ENCODE data around the gene ANKRD66. TPM values are rescaled to one million over a fixed set of nuclear protein-coding genes. Genes with fewer than 3 reads are reported as not detected.

Gene ANKRD66
- total RNA-seq, 1 experiment from 2014 or later, result not detected

GRCh38 chr6:46777476-46778346, 31.0 kb downstream of the ANKRD66 start:
- no peak overlapping the region for H3K9ac ChIP-seq (ENCODE audit: extremely low read depth, insufficient read length, low read length)
- Mint-ChIP-seq H3K36me3 (ENCODE audit: insufficient read depth in 1 of 3, low read depth in 3 of 3) (no peaks in the 10 kb centered on the region), H3K4me3 (no peak overlapping the region), H3K4me1 (no peaks in the 10 kb centered on the region; a peak in 2 of 4 replicates), H3K9me3 (no peaks in the 10 kb centered on the region), H3K27ac (no peak overlapping the region), H3K27me3 (ENCODE audit: low read depth) (peaks cover 7% of the 10 kb centered on the region)
- H2BK120ac ChIP-seq (ENCODE audit: low read depth, low read length, poor library complexity, severe bottlenecking), result no peak overlapping the region
- no peak overlapping the region for H4K5ac ChIP-seq (ENCODE audit: insufficient read length, low read depth, low read length)
- H3K9me3 ChIP-seq (ENCODE audit: control insufficient read depth, low read depth, low read length), result no peaks in the 10 kb centered on the region
- H3K79me1 ChIP-seq (ENCODE audit: insufficient read depth, low read depth, low read length, poor library complexity, severe bottlenecking), result no peaks in the 10 kb centered on the region
- no peaks in the 10 kb centered on the region for H3K23me2 ChIP-seq (ENCODE audit: insufficient read length, low read depth, low read length, poor library complexity, severe bottlenecking)
- TF ChIP-seq CTCF (conservative IDR thresholded peaks at IDR 0.05), result no peak
- no peak overlapping the region for H3K23ac ChIP-seq (ENCODE audit: insufficient read length, low read depth, low read length)
- no peak overlapping the region for H4K91ac ChIP-seq (ENCODE audit: insufficient read length, low read depth, low read length)
- H2AFZ ChIP-seq (ENCODE audit: low read length), result no peak overlapping the region
- no peaks in the 10 kb centered on the region for H3K4me1 ChIP-seq (ENCODE audit: insufficient read depth, low read length)
- no peak overlapping the region for H2AK5ac ChIP-seq (ENCODE audit: insufficient read length, low read length)
- H2BK20ac ChIP-seq (ENCODE audit: low read depth, low read length, poor library complexity, severe bottlenecking), result no peak overlapping the region
- DNase-seq, result no peak
- H3K27ac ChIP-seq (ENCODE audit: insufficient read length, low read depth, low read length), result no peak overlapping the region
- H3K4ac ChIP-seq (ENCODE audit: low read depth, low read length), result no peak overlapping the region
- H3K14ac ChIP-seq (ENCODE audit: insufficient read depth, low read length), result no peak overlapping the region
- H2BK15ac ChIP-seq (ENCODE audit: low read depth, low read length), result no peak overlapping the region
- no peaks in the 10 kb centered on the region for H3K27me3 ChIP-seq (ENCODE audit: insufficient read depth, low read length)
- H2BK12ac ChIP-seq (ENCODE audit: insufficient read length, low read depth, low read length), result no peak overlapping the region
- no peak overlapping the region for H3T11ph ChIP-seq (ENCODE audit: low read length)
- H3K56ac ChIP-seq (ENCODE audit: insufficient read length, low read depth, low read length), result no peak overlapping the region
- H3K18ac ChIP-seq (ENCODE audit: insufficient read length, low read depth, low read length), result no peak overlapping the region
- H4K8ac ChIP-seq (replicated peaks; ENCODE audit: insufficient read length, low read depth, low read length), result no peak overlapping the region
- no peak overlapping the region for H2BK5ac ChIP-seq (ENCODE audit: insufficient read length, low read length)
- WGBS (ENCODE audit: extremely low coverage, insufficient read length, low lambda C conversion rate), result no CpG with 5 or more reads among the region's 12 CpGs
- no peaks in the 10 kb centered on the region for H3K79me2 ChIP-seq (ENCODE audit: insufficient read depth, low read length)
- no peaks in the 10 kb centered on the region for H4K20me1 ChIP-seq (ENCODE audit: control insufficient read depth, insufficient read depth, insufficient read length)
- H3K4me2 ChIP-seq (ENCODE audit: insufficient read depth, insufficient read length, low read length), result no peak overlapping the region
